Heart left ventricle (tissue), 13 donors: ENCODE data around the gene TMSB4X.

ENCODE experiments used
- CTCF ChIP-seq, 12 donors: fragments of 200-600 bp; sonication (generic) in 4 of 12; IDR thresholded peaks; one replicate each; pipeline versions ENCODE4 v1.5.0 to v1.8.0; 2018 to 2022; ENCODE audit warnings: antibody characterized with exemption in 12 of 12, mild to moderate bottlenecking in 5 of 12
- POLR2A ChIP-seq, 2 donors: fragments of 450-650 bp; IDR thresholded peaks; one replicate each; pipeline ENCODE4 v1.6.1; 2017; ENCODE audit warnings: antibody characterized with exemption in 2 of 2, mild to moderate bottlenecking in 2 of 2, moderate library complexity in 2 of 2
- donor health status: ischemic (EF 13 %, LVEDD 7.1; RV severe dilation, severe dysfunction).
- donor health status: DM: no; HTN: yes; CAD: no.
- donor health status: DM: no; HTN: no; CAD: no.
- donor health status: ischemic (EF 25% LVEDD 6.9; RV normal size, moderate dysfunction).
- donor health status: ischemic (EF 25% LVEDD 5.7; RV mildly dilated, moderate dysfunction).
- donor health status: ischemic (EF 35%, LVEDD 5.7; RV mildly dilated, moderate dysfunction).
- donor health status: nonischemic (EF 11% LVEDD 7.7; RV severe dilation, severe dysfunction).
- donor health status: DM: yes; HTN: yes; CAD: no.
- donor health status: PGD.
- donor health status: ischemic (EF 29% LVEDD 5.4; RV normal size, mild dysfunction).
- donor health status: nonischemic (EF 23%, LVEDD 6.1; RV moderate dilation, normal function).

- TF ChIP-seq CTCF (IDR thresholded peaks at IDR 0.05): no peak
- TF ChIP-seq POLR2A (IDR thresholded peaks at IDR 0.05): no peak
Observed at GRCh38 chrX:12987340-12987739, 12.4 kb downstream of the TMSB4X start.
